SK-N-SH treated with all-trans-retinoic acid at 6 μM for 48 hours (cell line): Measurements from ENCODE around the gene SYT6.

ENCODE experiments used
- ATAC-seq: fragments of 200-7000 bp; cut with Tn5 transposase; 3 replicates; pipeline ENCODE4 v1.9.1; 2020; ENCODE audit warnings: mild to moderate bottlenecking, moderate library complexity
- ARNTL ChIP-seq: fragments of 450-650 bp; formaldehyde crosslinking; IDR thresholded peaks from 2 replicates; pipeline ENCODE4 v1.5.0; 2020; ENCODE audit warnings: low read depth, mild to moderate bottlenecking, moderate library complexity, borderline replicate concordance
- BACH2 ChIP-seq: fragments of 250-450 bp; sonication (Bioruptor Pico); IDR thresholded peaks from 2 replicates; pipeline ENCODE4 v1.9.0; 2021; ENCODE audit warnings: mild to moderate bottlenecking, borderline replicate concordance
- CSDC2 ChIP-seq: fragments of 250-450 bp; sonication (Bioruptor Pico); IDR thresholded peaks from 2 replicates; pipeline ENCODE4 v1.5.0; 2020; ENCODE audit warnings: mild to moderate bottlenecking, moderate library complexity
- ESRRG ChIP-seq: fragments of 250-450 bp; sonication (Bioruptor Pico); IDR thresholded peaks from 2 replicates; pipeline ENCODE4 v1.6.1; 2021; ENCODE audit warnings: mild to moderate bottlenecking
- ISL1 ChIP-seq: fragments of 250-450 bp; sonication (Bioruptor Pico); IDR thresholded peaks from 2 replicates; pipeline ENCODE4 v2.1.2; 2022; ENCODE audit warnings: mild to moderate bottlenecking, moderate library complexity
- OSR1 ChIP-seq: fragments of 250-450 bp; sonication (Bioruptor Pico); IDR thresholded peaks from 2 replicates; pipeline ENCODE4 v1.8.0; 2022; ENCODE audit warnings: moderate library complexity, mild to moderate bottlenecking, inconsistent platforms
- TCF4 ChIP-seq: fragments of 250-450 bp; sonication (Bioruptor Pico); IDR thresholded peaks from 2 replicates; pipeline ENCODE4 v1.8.0; 2021; ENCODE audit warnings: mild to moderate bottlenecking, moderate library complexity, borderline replicate concordance
- TOX ChIP-seq: fragments of 250-450 bp; sonication (Bioruptor Pico); IDR thresholded peaks from 2 replicates; pipeline ENCODE4 v1.8.0; 2021; ENCODE audit warnings: mild to moderate bottlenecking, moderate library complexity, borderline replicate concordance
- ZC3H10 ChIP-seq: fragments of 250-450 bp; sonication (Bioruptor Pico); IDR thresholded peaks from 2 replicates; pipeline ENCODE4 v1.5.1; 2021; ENCODE audit warnings: mild to moderate bottlenecking, moderate library complexity
- ZFP3 ChIP-seq: fragments of 250-450 bp; sonication (Bioruptor Pico); IDR thresholded peaks from 2 replicates; pipeline ENCODE4 v1.5.0; 2020; ENCODE audit warnings: mild to moderate bottlenecking, moderate library complexity
- ZFP30 ChIP-seq: fragments of 450-650 bp; formaldehyde crosslinking; IDR thresholded peaks from 2 replicates; pipeline ENCODE4 v1.5.0; 2022; ENCODE audit warnings: mild to moderate bottlenecking, moderate library complexity
- ZNF565 ChIP-seq: fragments of 450-650 bp; formaldehyde crosslinking; conservative IDR thresholded peaks from 2 replicates; pipeline ENCODE4 v1.5.0; 2020; ENCODE audit warnings: low read depth, mild to moderate bottlenecking, moderate library complexity
- ZNF70 ChIP-seq: fragments of 450-650 bp; formaldehyde crosslinking; IDR thresholded peaks from 2 replicates; pipeline ENCODE4 v1.5.0; 2020; ENCODE audit warnings: mild to moderate bottlenecking, moderate library complexity
- ZNF8 ChIP-seq: fragments of 450-650 bp; formaldehyde crosslinking; IDR thresholded peaks from 2 replicates; pipeline ENCODE4 v1.5.0; 2020; ENCODE audit warnings: mild to moderate bottlenecking, moderate library complexity
- TF ChIP-seq, protein P1 (sequence below): fragments of 250-450 bp; sonication (Bioruptor Pico); IDR thresholded peaks from 2 replicates; pipeline ENCODE4 v1.5.1; 2021; ENCODE audit warnings: mild to moderate bottlenecking, moderate library complexity
- TF ChIP-seq, protein P2 (sequence below): fragments of 250-450 bp; sonication (Bioruptor Pico); IDR thresholded peaks from 2 replicates; pipeline ENCODE4 v1.8.0; 2021; ENCODE audit warnings: low read depth, mild to moderate bottlenecking, moderate library complexity, borderline replicate concordance
- TF ChIP-seq, protein P3 (sequence below): fragments of 250-450 bp; sonication (Bioruptor Pico); IDR thresholded peaks from 2 replicates; pipeline ENCODE4 v1.8.0; 2020; ENCODE audit warnings: mild to moderate bottlenecking, moderate library complexity, borderline replicate concordance
- TF ChIP-seq, protein P4 (sequence below): fragments of 250-450 bp; sonication (Bioruptor Pico); IDR thresholded peaks from 2 replicates; pipeline ENCODE4 v1.5.1; 2020; ENCODE audit warnings: low read depth, mild to moderate bottlenecking, moderate library complexity

SYT6 gene

DNA sequence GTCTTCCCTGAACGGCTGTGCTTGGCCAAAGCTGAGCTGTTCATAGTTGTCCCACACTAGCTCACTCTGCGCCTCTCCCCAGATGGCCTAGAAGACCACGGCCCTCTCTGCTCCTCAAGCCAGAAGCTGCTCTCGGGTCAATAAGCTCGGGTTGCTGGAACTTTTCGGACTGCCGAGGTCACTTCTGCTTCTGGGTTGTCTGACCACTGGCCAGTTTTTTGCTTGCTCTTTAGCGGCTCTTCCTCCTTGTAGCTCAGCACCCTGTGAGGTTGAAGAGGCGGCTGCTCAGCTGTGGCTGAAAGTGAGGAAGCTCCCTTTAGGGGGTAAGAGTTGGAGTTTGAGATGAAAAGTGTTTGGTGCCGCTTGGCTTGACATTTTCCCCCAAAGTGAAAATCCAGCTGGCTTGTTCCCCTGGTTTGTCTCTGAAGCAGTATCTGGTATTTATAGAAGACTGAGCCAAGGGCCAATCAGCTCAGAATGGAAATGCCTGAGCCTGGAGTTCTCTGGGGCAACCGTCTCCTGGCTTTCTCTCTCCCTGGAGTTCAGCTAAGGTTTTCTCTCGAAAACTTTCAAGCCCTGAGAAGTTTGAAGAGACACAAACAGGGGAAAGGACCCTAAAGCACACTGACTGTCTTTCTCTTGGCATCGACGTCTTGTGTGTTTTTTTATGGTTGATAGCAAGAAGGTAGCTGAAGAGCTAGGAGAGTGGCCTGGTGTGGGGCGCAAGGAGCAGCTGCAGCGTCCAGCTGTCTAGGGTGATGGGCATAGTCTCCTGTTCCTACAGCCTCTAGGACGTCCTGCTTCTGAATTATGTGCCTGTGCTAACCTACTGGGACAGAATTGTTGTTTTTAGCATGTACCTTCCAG is 72.0 kb downstream of the SYT6 start:
- TF ChIP-seq, protein P1, sequence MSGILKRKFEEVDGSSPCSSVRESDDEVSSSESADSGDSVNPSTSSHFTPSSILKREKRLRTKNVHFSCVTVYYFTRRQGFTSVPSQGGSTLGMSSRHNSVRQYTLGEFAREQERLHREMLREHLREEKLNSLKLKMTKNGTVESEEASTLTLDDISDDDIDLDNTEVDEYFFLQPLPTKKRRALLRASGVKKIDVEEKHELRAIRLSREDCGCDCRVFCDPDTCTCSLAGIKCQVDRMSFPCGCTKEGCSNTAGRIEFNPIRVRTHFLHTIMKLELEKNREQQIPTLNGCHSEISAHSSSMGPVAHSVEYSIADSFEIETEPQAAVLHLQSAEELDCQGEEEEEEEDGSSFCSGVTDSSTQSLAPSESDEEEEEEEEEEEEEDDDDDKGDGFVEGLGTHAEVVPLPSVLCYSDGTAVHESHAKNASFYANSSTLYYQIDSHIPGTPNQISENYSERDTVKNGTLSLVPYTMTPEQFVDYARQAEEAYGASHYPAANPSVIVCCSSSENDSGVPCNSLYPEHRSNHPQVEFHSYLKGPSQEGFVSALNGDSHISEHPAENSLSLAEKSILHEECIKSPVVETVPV (CRISPR knock-in tag) = no peak
- TF ChIP-seq ZNF70 (CRISPR knock-in tag) = no peak
- no peak for TF ChIP-seq ARNTL (CRISPR knock-in tag)
- no peak for TF ChIP-seq ZNF565 (CRISPR knock-in tag)
- TF ChIP-seq, protein P2, sequence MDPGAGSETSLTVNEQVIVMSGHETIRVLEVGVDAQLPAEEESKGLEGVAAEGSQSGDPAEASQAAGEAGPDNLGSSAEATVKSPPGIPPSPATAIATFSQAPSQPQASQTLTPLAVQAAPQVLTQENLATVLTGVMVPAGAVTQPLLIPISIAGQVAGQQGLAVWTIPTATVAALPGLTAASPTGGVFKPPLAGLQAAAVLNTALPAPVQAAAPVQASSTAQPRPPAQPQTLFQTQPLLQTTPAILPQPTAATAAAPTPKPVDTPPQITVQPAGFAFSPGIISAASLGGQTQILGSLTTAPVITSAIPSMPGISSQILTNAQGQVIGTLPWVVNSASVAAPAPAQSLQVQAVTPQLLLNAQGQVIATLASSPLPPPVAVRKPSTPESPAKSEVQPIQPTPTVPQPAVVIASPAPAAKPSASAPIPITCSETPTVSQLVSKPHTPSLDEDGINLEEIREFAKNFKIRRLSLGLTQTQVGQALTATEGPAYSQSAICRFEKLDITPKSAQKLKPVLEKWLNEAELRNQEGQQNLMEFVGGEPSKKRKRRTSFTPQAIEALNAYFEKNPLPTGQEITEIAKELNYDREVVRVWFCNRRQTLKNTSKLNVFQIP (CRISPR knock-in tag) = no peak
- no peak for TF ChIP-seq ZFP30
- no peak for TF ChIP-seq ZC3H10 (CRISPR knock-in tag)
- ATAC-seq = no peak

DNA sequence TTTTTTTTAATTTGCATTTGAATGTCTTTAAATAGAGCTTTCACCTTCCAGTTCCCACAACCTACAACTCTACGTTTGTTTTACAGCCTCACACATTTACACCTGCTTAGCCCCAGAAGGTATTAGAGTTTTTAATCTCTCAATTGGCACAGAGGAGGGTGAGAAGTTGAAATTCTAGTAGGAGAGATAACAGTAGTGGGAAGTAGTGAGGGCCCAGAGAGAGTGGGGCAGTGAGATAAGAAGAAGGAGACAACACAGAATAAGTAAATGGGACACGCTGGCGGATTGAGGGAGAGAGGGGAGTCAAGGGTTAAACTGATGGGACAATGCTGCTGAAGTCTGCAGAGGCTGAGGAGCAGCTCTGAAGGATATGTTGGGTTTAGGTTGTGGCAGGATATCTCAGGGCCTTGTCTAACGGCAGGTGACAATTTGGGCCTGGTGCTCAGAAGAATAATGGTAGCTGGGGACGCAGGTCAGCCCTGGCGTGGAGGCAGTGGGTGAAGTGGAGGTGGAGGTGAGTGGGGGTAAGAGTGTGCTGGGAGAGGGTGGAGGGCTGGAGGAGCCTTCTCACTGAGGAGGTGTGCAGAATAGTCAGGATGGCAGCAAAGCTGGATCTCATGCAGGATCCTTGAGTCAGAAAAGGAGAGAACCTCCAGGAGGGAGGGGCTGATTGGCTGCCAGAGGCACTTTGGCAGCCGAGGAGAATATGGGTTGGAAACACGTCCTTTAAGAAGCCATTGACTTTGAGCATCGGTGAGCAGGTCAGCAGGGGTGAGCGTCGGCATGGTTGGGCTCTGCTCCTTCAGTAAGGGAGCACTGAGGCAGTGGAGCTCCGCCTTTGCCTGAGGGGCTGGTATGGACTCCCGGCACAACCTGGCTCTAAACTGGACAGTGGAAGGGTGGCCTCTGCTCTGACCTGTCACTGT is 72.9 kb downstream of the SYT6 start:
- TF ChIP-seq, protein P2 (CRISPR knock-in tag) = no peak
- TF ChIP-seq TOX (CRISPR knock-in tag) = no peak
- no peak for TF ChIP-seq ZFP3 (CRISPR knock-in tag)
- no peak for TF ChIP-seq ZNF8 (CRISPR knock-in tag)
- no peak for TF ChIP-seq ZC3H10 (CRISPR knock-in tag)
- TF ChIP-seq, protein P3, sequence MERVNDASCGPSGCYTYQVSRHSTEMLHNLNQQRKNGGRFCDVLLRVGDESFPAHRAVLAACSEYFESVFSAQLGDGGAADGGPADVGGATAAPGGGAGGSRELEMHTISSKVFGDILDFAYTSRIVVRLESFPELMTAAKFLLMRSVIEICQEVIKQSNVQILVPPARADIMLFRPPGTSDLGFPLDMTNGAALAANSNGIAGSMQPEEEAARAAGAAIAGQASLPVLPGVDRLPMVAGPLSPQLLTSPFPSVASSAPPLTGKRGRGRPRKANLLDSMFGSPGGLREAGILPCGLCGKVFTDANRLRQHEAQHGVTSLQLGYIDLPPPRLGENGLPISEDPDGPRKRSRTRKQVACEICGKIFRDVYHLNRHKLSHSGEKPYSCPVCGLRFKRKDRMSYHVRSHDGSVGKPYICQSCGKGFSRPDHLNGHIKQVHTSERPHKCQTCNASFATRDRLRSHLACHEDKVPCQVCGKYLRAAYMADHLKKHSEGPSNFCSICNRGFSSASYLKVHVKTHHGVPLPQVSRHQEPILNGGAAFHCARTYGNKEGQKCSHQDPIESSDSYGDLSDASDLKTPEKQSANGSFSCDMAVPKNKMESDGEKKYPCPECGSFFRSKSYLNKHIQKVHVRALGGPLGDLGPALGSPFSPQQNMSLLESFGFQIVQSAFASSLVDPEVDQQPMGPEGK (CRISPR knock-in tag) = no peak
- TF ChIP-seq, protein P1 (CRISPR knock-in tag) = no peak
- TF ChIP-seq, protein P4, sequence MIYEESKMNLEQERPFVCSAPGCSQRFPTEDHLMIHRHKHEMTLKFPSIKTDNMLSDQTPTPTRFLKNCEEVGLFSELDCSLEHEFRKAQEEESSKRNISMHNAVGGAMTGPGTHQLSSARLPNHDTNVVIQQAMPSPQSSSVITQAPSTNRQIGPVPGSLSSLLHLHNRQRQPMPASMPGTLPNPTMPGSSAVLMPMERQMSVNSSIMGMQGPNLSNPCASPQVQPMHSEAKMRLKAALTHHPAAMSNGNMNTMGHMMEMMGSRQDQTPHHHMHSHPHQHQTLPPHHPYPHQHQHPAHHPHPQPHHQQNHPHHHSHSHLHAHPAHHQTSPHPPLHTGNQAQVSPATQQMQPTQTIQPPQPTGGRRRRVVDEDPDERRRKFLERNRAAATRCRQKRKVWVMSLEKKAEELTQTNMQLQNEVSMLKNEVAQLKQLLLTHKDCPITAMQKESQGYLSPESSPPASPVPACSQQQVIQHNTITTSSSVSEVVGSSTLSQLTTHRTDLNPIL (CRISPR knock-in tag) = no peak
- TF ChIP-seq ARNTL (CRISPR knock-in tag) = no peak
- TF ChIP-seq ZNF565 (CRISPR knock-in tag) = no peak
- TF ChIP-seq CSDC2 = no peak
- no peak for TF ChIP-seq BACH2 (CRISPR knock-in tag)
- TF ChIP-seq ZNF70 (CRISPR knock-in tag) = no peak
- ATAC-seq = no peak

DNA sequence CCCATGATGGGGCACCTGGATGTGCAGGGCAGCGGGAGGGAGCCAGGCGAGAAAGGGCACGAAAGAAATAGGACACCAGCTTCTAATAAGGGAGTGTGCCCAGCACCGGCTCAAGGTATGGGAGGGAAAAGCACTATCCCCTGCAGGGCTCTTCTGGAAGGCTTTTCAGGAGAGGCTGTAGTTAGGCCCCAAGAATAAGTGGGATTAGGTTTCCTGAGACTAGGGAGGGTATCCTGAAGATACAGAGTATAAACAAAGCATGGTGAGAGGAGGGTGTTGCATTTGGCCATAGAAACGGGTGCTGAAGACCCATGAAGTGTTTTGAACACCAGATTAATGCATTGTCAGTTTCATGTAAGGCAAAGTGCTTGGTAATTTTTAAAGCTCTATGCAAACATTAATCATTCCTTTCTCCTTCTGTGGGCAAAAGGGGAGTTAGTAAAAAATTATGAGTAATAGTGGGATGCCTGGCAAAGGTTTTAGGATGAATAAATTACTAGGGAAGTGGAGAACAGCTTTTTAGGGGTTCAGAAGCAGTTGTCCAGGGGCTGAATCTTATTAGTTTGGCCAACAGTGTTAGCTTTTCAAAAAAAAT is 74.0 kb downstream of the SYT6 start:
- ATAC-seq = no peak
- TF ChIP-seq ZNF70 (CRISPR knock-in tag) = no peak
- TF ChIP-seq, protein P3 (CRISPR knock-in tag) = no peak
- TF ChIP-seq ESRRG (CRISPR knock-in tag) = no peak
- TF ChIP-seq TCF4 (CRISPR knock-in tag) = no peak
- TF ChIP-seq ISL1 = no peak
- TF ChIP-seq ZNF565 (CRISPR knock-in tag) = no peak
- no peak for TF ChIP-seq OSR1 (CRISPR knock-in tag)
- TF ChIP-seq ZFP30 = no peak
- no peak for TF ChIP-seq TOX (CRISPR knock-in tag)
